IMR-90 (cell line): Measurements from ENCODE around the gene PRKCA. TPM values are rescaled to one million over a fixed set of nuclear protein-coding genes. Genes with fewer than 3 reads are reported as not detected.

ENCODE experiments used
- ATAC-seq: fragments of 200-7000 bp; cut with Tn5 transposase; 2 replicates; pipeline ENCODE4 v1.9.1; 2020; ENCODE audit warnings: low read depth, mild to moderate bottlenecking, moderate library complexity
- BruUV-seq: library from RNA; stranded (reverse); fragments of 400-500 nt; replicated peaks from 2 replicates; lab custom pipeline; 2021; lab: Mats Ljungman, UMichigan
- CTCF ChIA-PET: fragments of 300-600 bp; formaldehyde crosslinking; extraction: SDS; loops from one replicate; lab custom pipeline; 2021; ENCODE audit warnings: antibody characterized with exemption; lab: Yijun Ruan, JAX
- POLR2A ChIA-PET: fragments of 300-600 bp; sonication (Branson Sonifier 250); formaldehyde crosslinking; loops from one replicate; lab custom pipeline; 2022; ENCODE audit warnings: antibody characterized with exemption; ENCODE audit not compliant: unreplicated experiment; lab: Charles Lee
- DNase-seq: peaks from one replicate; pipeline ENCODE4 v3.0.0; 2013
- H2AFZ ChIP-seq: replicated peaks from 2 replicates; pipeline ENCODE3; 2013; ENCODE audit warnings: low read length, mild to moderate bottlenecking; ENCODE audit not compliant: poor library complexity
- H2AK5ac ChIP-seq: 2 replicates; pipeline ENCODE4 v1.6.1; 2013; ENCODE audit warnings: low read depth, low read length, inconsistent platforms
- H2AK9ac ChIP-seq: replicated peaks from 2 replicates; pipeline ENCODE3; 2013; ENCODE audit warnings: mild to moderate bottlenecking, low read depth, low read length, moderate library complexity; ENCODE audit not compliant: poor library complexity
- H2BK120ac ChIP-seq: 2 replicates; pipeline ENCODE4 v1.6.1; 2013; ENCODE audit warnings: low read depth, low read length, inconsistent platforms
- H2BK15ac ChIP-seq: 3 replicates; pipeline ENCODE4 v1.6.1; 2013; ENCODE audit warnings: low read depth, low read length, inconsistent platforms
- H2BK20ac ChIP-seq: 2 replicates; pipeline ENCODE4 v1.6.1; 2013; ENCODE audit warnings: low read depth, mild to moderate bottlenecking, inconsistent platforms, low read length, moderate library complexity
- H2BK5ac ChIP-seq: 2 replicates; pipeline ENCODE4 v1.6.1; 2013; ENCODE audit warnings: mild to moderate bottlenecking, low read depth, low read length, inconsistent platforms; ENCODE audit not compliant: poor library complexity, severe bottlenecking
- H3K14ac ChIP-seq: replicated peaks from 2 replicates; pipeline ENCODE4 v1.6.1; 2013; ENCODE audit warnings: low read depth, low read length, inconsistent platforms
- H3K18ac ChIP-seq: 2 replicates; pipeline ENCODE4 v1.6.1; 2013; ENCODE audit warnings: low read depth, low read length, control low read depth
- H3K23ac ChIP-seq: 2 replicates; pipeline ENCODE4 v1.6.1; 2013; ENCODE audit warnings: low read depth, low read length, inconsistent platforms
- H3K27ac ChIP-seq: 2 replicates; pipeline ENCODE4 v1.5.1; 2013; ENCODE audit warnings: mild to moderate bottlenecking, control low read depth, low read length; ENCODE audit not compliant: insufficient read depth
- H3K27me3 ChIP-seq: 2 replicates; pipeline ENCODE4 v1.6.1; 2013; ENCODE audit warnings: low read length; ENCODE audit not compliant: control insufficient read depth, insufficient read depth
- H3K36me3 ChIP-seq: 2 replicates; pipeline ENCODE4 v1.6.1; 2013; ENCODE audit warnings: low read length, mixed read lengths; ENCODE audit not compliant: control insufficient read depth, insufficient read depth
- H3K4ac ChIP-seq: 2 replicates; pipeline ENCODE4 v1.6.1; 2013; ENCODE audit warnings: low read depth, low read length, inconsistent platforms
- H3K4me1 ChIP-seq: 2 replicates; pipeline ENCODE4 v1.6.1; 2013; ENCODE audit warnings: low read length, mixed read lengths; ENCODE audit not compliant: control insufficient read depth, insufficient read depth
- H3K4me2 ChIP-seq: 2 replicates; pipeline ENCODE4 v1.6.1; 2013; ENCODE audit warnings: low read depth, mild to moderate bottlenecking, control low read depth, low read length, moderate library complexity
- H3K4me3 ChIP-seq: 2 replicates; pipeline ENCODE4 v1.5.1; 2013; ENCODE audit warnings: low read depth, mild to moderate bottlenecking, control low read depth, low read length, moderate library complexity; ENCODE audit not compliant: insufficient read depth
- H3K56ac ChIP-seq: 2 replicates; pipeline ENCODE4 v1.6.1; 2013; ENCODE audit warnings: low read length, inconsistent platforms; ENCODE audit not compliant: insufficient read depth; ENCODE audit errors: extremely low read depth
- H3K79me1 ChIP-seq, 2 experiments: 2 replicates each; pipeline ENCODE4 v1.6.1; 2013; ENCODE audit warnings: low read length in 2 of 2, inconsistent platforms in 1 of 2, low read depth in 1 of 2
- H3K9ac ChIP-seq: 2 replicates; pipeline ENCODE4 v1.6.1; 2013; ENCODE audit warnings: low read depth, low read length, control low read depth
- H3K9me1 ChIP-seq: 2 replicates; pipeline ENCODE4 v1.6.1; 2013; ENCODE audit warnings: low read length, inconsistent platforms; ENCODE audit not compliant: insufficient read depth
- H3K9me3 ChIP-seq: 2 replicates; pipeline ENCODE4 v1.6.1; 2013; ENCODE audit warnings: low read length; ENCODE audit not compliant: control insufficient read depth, insufficient read depth
- H4K20me1 ChIP-seq: 2 replicates; pipeline ENCODE4 v1.6.1; 2013; ENCODE audit warnings: low read length, inconsistent platforms; ENCODE audit not compliant: insufficient read depth
- H4K5ac ChIP-seq: 2 replicates; pipeline ENCODE4 v1.6.1; 2013; ENCODE audit warnings: mild to moderate bottlenecking, low read depth, low read length, control low read depth
- H4K8ac ChIP-seq, 2 experiments: 2 replicates each; pipeline ENCODE4 v1.6.1; 2013; ENCODE audit warnings: low read depth in 2 of 2, low read length in 2 of 2, control low read depth in 1 of 2, inconsistent platforms in 1 of 2
- H4K91ac ChIP-seq: 2 replicates; pipeline ENCODE4 v1.6.1; 2013; ENCODE audit warnings: low read depth, low read length, inconsistent platforms; ENCODE audit not compliant: insufficient read depth
- CEBPB ChIP-seq: IDR thresholded peaks from 2 replicates; pipeline ENCODE4 v1.6.1; 2012; ENCODE audit warnings: low read depth, low read length, improper control_type of control experiment
- CHD1 ChIP-seq: IDR thresholded peaks from 2 replicates; pipeline ENCODE4 v1.6.1; 2012; ENCODE audit warnings: low read depth, low read length, improper control_type of control experiment
- MXI1 ChIP-seq: IDR thresholded peaks from 2 replicates; pipeline ENCODE4 v1.6.1; 2012; ENCODE audit warnings: low read depth, mild to moderate bottlenecking, low read length, moderate library complexity, borderline replicate concordance
- RCOR1 ChIP-seq: IDR thresholded peaks from 2 replicates; pipeline ENCODE4 v1.6.1; 2012; ENCODE audit warnings: mild to moderate bottlenecking, low read length, improper control_type of control experiment; ENCODE audit not compliant: insufficient replicate concordance
- SMC3 ChIP-seq: fragments of 150-350 bp; IDR thresholded peaks from 2 replicates; pipeline ENCODE4 v1.6.1; 2016; ENCODE audit warnings: low read depth, mild to moderate bottlenecking, antibody characterized with exemption, low read length, moderate library complexity
- WGBS, 2 experiments: methylation state at CpG; one replicate each; pipeline versions ENCODE4 v1.1.5 to v1.1.7; 2013; ENCODE audit warnings: missing lambda C conversion rate in 2 of 2; ENCODE audit not compliant: insufficient read length in 1 of 2; ENCODE audit errors: extremely low coverage in 2 of 2; 5-methylcytosine and 5-hydroxymethylcytosine counted together
- dilution Hi-C: fragments of 300-500 bp; cut with HindIII; formaldehyde crosslinking; loops from one replicate; pipeline ENCODE4 v1.14.3; 2018; ENCODE audit warnings: low sequenced_read_pairs; ENCODE audit not compliant: unreplicated experiment
- in situ Hi-C: fragments of 300-500 bp; cut with MboI; formaldehyde crosslinking; loops from 3 replicates; pipeline ENCODE4 v1.14.3; 2019; ENCODE audit warnings: low sequenced_read_pairs, inconsistent platforms, mixed read lengths
- intact Hi-C: fragments of 100-400 bp; cut with micrococcal nuclease; formaldehyde crosslinking; loops from 2 replicates; pipeline ENCODE4 v1.10.0; 2022
- polyA plus RNA-seq, 3 experiments: library from polyadenylated mRNA; depleted of rRNA; stranded (reverse); fragments of >200 nt; gene quantifications; 2 replicates each; pipeline ENCODE4 v1.2.3, GENCODE V29; 2012; ENCODE audit warnings: low replicate concordance in 1 of 3
- total RNA-seq: library from RNA; depleted of rRNA; stranded (reverse); fragments of >200 nt; gene quantifications from 2 replicates; pipeline ENCODE4 v1.2.3, GENCODE V29; 2012
- TF ChIP-seq, protein P1 (sequence below): fragments of 150-350 bp; IDR thresholded peaks from 2 replicates; pipeline ENCODE4 v1.6.1; 2017; ENCODE audit warnings: mild to moderate bottlenecking, antibody characterized with exemption, low read length, low read depth

PRKCA gene
- total and polyA plus RNA-seq, 2 of the 4 experiments (the other 2 are of a cell fraction): 31.0 to 46.0 TPM

DNA sequence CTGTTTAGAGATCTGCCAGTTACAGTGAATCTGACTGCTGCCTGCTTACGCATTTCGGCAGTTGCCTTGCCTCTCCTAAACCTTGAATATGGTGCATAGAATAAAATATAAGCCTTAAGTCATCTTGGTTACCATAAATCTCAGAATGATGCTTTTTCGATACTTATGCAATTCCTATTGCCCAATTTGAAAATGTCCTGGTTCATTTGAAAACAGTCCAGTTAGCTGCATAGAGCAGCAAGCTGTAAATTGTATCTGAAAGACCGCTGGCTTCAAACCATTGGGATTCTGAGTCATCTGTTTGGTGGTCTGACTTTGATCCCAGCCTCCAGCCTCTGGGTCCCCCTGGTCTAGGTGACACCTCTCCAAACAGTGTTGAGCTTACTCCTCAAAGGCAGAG lies 2.7 kb upstream of the PRKCA start:
- Histone ChIP-seq H3K4me3 (no peak overlapping the region), H2AK5ac (0 out of 2 replicates have a peak overlapping the region, but pooled peaks have one; percentile 52), H3K36me3 (no peaks in the 10 kb centered on the region), H3K14ac (no peak overlapping the region), H3K18ac (no peak overlapping the region), H3K27me3 (no peaks in the 10 kb centered on the region), H2AFZ (no peak overlapping the region), H3K23ac (no peak overlapping the region), H3K56ac (no peak overlapping the region), H2BK20ac (no peak overlapping the region), H2BK15ac (no peak overlapping the region), H2BK5ac (no peak overlapping the region), H3K4ac (no peak overlapping the region), H3K9me3 (no peaks in the 10 kb centered on the region), H3K4me2 (no peak overlapping the region), H4K5ac (no peak overlapping the region), H3K27ac (no peak overlapping the region), H3K9ac (no peak overlapping the region), H4K8ac (no peak overlapping the region), H4K91ac (no peak overlapping the region), H2BK120ac (no peak overlapping the region), H2AK9ac (no peak overlapping the region), H4K20me1 (0 out of 2 replicates have a peak, but pooled peaks cover 2% of the 10 kb centered on the region), H3K4me1 (peaks cover 3% of the 10 kb centered on the region), H3K9me1 (no peaks in the 10 kb centered on the region), H3K79me1 (peaks cover 24 to 26% of the 10 kb centered on the region in 2 experiments)
- in situ Hi-C loops: no loop called here
- CTCF ChIA-PET: no interaction called here
- WGBS, 2 experiments: 93% methylated on average over 2 of the region's 4 CpGs; no CpG with 5 or more reads in 1 of the 2 experiments
- intact Hi-C loops: loop anchor here (5.0 kb wide), 2 partner anchors 42 to 133 kb away; no protein-coding TSS in a partner anchor
- TF ChIP-seq CHD1 (no peak), SMC3 (no peak), MXI1 (no peak), RCOR1 (no peak), CEBPB (no peak)
- TF ChIP-seq, protein P1, sequence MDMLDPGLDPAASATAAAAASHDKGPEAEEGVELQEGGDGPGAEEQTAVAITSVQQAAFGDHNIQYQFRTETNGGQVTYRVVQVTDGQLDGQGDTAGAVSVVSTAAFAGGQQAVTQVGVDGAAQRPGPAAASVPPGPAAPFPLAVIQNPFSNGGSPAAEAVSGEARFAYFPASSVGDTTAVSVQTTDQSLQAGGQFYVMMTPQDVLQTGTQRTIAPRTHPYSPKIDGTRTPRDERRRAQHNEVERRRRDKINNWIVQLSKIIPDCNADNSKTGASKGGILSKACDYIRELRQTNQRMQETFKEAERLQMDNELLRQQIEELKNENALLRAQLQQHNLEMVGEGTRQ: no peak
- no TSS peak for BruUV-seq
- dilution Hi-C loops: no loop called here
- POLR2A ChIA-PET: no interaction called here
- DNase-seq: no peak
- ATAC-seq: no peak
